Muscle of back (tissue), 11 donors: ENCODE results near the gene CECR2. TPM values are rescaled to one million over a fixed set of nuclear protein-coding genes. Genes with fewer than 3 reads are reported as not detected.
A peak's percentile ranks its signal among the peaks of the same experiment; 100 is the strongest.
"Not testable (repeated sequence)": the region's sequence is repeated elsewhere in the genome, so short reads cannot be mapped to it uniquely, and the experiment has no call there.

Source experiments
- DNase-seq, 3 donors: peaks; one replicate each; pipeline versions ENCODE4 v3.0.0 to v3.0.0-alpha.2; 2013
- polyA plus RNA-seq, 10 donors: library from polyadenylated mRNA; unstranded; fragments of 120-200 nt; gene quantifications; one replicate each; pipeline ENCODE4 v1.2.1, GENCODE V29; 2013; ENCODE audit not compliant: insufficient read length in 10 of 10

Gene CECR2
- polyA plus RNA-seq, 10 donors: 8.4 to 23.3 (median 17.3) TPM

DNA sequence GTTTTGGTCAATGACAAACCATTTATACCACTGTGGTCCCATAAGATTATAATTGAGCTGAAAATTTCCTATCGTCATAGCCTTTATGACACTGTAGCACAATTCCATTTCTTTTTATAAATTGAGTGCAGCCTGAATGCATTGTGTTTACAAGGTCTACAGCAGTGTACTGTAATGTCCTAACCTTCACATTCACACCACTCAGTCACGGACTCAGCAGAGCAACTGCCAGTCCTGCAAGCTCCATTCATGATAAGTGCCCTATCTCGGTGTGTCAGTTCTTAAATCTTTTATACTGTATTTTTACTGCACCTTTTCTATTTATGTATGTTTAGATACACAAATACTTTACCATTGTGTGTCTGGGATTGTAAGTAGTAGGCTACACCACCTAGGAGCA is 138.8 kb downstream of the CECR2 start:
- no peak for DNase-seq

DNA sequence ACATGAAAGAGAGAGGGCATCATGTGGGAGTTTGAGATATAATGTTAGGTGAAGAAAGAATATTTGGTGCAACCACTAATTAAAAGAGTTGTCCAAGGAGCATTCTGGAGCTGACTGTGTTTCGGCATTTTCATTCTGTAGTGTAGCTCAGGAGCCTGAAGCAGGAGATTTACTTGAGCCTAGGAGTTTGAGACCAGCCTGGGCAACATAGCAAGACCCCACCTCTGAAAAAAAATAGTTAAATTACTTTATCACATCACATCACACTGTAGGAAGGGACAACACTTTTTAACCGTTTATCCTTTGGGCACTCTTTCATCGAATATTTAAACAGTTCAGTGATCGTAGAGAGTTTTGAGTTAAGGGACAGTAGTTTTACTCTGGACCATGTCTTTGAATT is 143.7 kb downstream of the CECR2 start:
- no peak for DNase-seq

DNA sequence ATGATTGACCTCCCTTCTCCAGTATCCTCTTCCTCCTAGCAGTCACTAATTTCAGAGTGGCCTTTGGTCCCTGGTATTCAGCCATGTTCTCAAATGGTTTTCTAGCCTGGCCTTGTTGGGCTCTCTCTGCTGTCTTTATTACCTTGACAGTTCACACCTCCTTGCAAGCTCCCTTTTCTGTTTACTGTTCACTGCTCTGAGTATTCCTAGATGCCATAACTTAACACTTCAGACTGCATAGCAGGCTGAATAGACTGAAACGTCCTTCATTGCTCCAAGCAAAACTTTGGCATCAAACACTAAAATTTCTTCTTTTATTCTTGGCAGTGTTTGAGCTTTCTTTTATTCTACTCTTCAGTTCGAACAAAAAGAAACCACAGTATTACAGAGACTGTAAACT is 144.4 kb downstream of the CECR2 start:
- no peak for DNase-seq

DNA sequence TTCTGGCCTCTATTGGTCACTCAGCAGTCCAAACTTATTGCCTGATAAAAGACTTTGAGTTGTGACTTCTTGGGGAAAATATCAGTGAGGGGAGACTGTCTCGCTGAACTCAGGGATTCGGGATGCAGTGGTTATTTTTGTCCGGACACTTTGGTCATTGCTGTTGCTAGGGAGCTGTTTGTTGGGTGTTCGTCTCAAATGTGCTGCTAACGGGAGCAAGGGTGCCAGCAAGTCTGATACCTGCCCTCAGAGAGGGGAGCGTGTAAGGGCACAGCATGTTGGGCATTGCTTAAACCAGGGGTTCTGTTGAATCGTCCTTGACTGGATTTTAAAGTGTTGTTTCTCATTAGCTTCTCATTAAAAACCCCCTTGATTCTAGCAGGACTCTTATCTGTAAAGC is 144.8 kb downstream of the CECR2 start:
- DNase-seq: peak in 1 of 3 donors; percentile 14

DNA sequence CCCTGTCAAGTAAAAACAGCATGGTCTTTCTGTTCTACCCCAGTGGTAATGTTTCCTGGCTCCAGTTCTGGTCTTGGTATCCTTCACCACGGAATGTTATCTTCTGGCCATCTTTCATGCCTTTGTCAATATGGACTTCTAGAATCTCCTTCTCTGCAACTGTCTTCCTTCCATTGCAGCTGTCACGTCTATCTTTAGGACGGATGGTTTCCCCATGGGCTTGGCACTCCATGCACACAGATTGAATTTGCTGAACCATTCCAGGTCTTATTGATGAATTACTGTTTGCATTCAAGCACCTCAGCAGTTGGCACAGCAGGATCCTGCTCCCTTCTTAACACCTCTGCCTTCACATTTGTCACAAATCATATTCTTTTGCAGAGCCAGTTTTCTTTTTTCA is 149.1 kb downstream of the CECR2 start:
- peak in 1 of 3 donors; percentile 24 for DNase-seq

DNA sequence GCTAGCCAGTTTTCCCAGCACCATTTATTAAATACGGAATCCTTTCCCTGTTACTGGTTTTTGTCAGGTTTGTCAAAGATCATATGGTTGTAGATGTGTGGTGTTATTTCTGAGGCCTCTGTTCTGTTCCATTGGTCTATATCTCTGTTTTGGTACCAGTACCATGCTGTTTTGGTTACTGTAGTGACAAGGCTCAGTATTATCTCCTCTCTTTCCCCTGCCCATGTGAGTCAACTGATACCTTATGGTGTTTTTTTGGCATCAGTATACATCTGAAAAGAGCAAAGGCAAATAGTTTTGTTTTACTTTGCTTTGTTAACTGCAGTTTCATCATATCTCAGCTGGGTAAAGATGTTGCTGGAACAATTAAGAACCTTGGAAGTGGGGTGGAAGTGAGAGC is 152.7 kb downstream of the CECR2 start:
- not testable (repeated sequence) for DNase-seq

DNA sequence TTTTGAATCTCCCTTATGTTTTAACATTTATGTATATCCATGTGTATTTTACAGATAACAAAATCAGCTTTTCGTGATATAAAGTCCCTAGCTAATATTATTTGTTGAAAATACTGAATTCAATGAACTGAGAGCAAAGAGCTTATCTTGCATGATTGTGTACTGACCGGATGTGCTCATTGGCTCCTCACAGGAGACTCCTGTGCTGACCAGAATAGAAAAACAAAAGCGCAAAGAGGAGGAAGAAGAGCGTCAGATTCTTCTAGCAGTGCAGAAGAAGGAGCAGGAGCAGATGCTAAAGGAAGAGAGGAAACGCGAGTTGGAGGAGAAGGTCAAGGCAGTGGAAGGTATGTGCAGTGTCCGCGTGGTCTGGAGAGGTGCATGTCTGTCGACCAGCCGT is 154.7 kb downstream of the CECR2 start:
- no peak for DNase-seq

DNA sequence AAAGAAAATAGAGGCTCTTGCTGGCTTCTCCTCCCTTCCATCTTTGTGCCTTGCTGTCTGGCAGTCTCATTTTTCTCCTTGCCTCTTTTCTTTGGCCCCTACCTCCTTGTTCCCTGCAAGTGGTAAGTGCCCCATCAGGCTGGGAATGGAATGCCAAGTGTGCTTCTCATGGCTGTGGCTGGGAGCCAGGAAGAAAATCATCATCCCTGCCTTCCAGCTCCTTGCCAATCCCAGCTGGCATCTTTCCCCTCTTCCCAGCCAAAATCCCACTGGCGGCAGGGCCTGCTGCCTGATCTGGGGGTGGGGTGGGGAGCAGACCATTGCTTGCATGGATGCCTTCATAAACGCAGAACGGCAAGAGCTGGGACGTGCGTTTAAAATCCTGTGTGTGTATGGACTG is 167.0 kb downstream of the CECR2 start:
- DNase-seq: peak in 1 of 3 donors; percentile 37

DNA sequence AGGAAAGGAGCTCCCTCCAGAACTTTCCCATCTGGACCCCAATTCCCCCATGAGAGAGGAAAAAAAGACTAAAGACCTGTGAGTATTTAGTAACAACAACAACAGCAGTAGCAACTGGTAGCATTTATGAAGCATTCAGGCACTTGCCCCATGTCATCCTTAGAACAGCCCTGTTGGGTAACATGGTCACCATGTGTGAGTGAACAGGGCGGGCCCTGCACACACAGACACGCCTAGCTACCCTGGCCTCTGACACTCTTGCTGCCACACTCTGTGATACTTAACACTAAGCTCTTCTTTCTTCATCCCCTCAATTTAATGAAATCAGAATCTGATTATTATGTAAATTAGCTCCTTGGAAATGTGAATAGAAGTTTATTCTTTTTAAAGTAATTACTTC is 167.9 kb downstream of the CECR2 start:
- no peak for DNase-seq

DNA sequence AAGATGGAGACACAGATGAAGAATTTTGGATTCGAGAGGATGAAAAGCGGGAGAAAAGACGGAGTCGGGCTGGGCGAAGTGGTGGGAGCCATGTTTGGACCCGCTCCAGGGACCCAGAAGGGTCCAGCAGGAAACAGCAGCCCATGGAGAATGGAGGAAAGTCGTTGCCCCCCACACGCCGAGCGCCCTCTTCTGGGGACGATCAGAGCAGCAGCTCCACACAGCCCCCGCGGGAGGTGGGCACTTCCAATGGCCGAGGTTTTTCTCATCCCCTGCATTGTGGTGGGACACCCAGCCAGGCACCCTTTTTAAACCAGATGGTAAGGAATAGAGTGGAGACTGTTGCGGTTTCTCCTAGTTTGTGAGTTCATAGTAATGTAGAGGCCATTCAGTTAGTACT is 171.2 kb downstream of the CECR2 start:
- DNase-seq: no peak

DNA sequence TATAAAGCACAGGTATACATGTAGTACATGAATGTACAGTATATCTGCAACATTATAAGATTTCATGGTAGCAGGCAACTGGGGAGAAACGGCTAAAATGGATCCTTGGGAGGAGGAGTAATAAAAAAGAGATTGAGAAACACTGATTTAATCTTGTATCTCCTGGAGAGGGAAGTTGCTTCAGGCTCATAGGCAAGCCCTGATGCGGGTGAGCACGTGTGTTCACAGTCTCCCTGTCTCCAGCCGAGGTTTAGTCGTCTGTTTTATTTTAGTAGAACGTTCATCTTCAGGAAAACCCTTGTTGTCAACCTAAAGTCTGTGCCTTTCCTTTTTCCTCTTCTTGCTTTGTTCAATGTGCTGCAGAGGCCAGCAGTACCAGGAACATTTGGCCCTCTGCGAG is 172.2 kb downstream of the CECR2 start:
- no peak for DNase-seq

DNA sequence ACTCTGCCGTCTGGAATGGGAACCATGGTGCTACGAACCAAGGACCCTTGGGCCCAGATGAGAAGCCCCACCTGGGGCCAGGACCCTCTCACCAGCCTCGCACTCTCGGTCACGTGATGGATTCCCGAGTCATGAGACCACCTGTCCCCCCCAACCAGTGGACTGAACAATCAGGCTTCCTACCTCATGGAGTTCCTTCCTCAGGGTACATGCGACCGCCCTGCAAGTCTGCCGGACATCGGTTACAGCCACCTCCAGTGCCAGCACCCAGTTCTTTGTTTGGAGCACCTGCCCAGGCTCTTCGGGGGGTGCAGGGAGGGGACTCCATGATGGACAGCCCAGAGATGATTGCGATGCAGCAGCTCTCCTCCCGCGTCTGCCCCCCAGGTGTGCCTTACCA is 173.2 kb downstream of the CECR2 start:
- no peak for DNase-seq

DNA sequence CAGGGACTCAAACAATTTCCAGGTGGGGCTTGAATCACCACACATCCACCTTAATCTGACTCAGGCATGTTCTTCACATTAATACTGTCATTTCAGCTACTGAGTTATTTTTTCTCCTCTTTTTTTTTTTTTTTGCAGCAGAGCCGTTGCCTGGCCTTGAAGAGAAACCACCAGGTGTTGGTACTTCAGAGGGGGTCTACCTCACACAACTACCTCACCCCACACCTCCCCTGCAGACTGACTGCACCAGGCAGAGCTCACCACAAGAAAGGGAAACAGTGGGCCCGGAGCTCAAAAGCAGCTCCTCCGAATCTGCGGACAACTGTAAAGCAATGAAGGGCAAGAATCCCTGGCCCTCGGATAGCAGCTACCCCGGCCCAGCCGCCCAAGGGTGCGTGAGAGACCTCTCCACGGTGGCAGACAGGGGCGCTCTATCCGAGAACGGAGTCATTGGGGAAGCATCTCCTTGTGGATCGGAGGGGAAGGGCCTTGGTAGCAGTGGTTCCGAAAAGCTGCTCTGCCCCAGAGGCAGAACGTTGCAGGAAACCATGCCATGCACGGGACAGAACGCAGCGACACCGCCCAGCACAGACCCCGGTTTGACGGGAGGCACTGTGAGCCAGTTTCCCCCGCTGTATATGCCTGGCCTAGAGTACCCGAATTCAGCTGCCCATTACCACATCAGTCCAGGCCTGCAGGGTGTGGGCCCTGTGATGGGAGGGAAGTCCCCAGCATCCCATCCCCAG is 178.9 kb downstream of the CECR2 start:
- no peak for DNase-seq

DNA sequence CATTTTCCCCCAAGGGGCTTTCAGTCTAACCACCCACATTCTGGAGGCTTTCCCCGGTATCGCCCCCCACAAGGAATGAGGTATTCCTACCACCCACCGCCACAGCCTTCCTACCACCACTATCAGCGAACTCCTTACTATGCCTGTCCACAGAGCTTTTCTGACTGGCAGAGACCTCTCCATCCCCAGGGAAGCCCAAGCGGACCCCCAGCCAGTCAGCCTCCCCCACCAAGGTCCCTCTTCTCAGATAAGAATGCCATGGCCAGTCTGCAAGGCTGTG is 179.4 kb downstream of the CECR2 start:
- no peak for DNase-seq

DNA sequence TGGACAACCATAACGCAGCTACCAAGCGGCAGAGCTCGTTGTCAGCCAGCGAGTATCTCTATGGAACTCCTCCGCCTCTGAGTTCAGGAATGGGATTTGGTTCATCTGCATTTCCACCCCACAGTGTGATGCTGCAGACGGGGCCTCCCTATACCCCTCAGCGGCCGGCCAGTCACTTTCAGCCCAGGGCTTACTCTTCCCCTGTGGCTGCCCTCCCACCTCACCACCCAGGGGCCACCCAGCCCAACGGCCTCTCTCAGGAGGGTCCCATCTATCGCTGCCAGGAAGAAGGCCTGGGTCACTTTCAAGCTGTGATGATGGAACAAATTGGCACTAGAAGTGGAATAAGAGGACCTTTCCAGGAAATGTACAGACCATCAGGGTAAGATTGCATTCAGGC is 179.9 kb downstream of the CECR2 start:
- no peak for DNase-seq

DNA sequence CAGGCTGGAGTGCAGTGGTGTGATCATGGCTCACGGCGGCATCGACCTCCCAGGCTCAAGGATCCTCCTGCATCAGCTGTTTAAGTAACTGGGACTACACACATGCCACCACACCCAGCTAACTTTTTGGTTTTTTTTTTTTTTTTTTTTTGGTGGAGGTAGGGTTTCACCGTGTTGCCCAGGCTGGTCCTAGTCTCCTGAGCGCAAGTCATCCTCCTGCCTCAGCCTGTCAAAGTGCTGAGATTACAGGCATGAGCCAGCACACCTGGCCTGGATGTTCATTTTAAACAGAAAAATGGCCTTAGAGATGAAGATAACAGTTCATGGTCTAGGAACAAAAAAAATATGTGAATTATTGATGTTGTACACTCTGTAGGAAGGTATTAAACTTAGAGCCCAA is 180.4 kb downstream of the CECR2 start:
- no peak for DNase-seq

DNA sequence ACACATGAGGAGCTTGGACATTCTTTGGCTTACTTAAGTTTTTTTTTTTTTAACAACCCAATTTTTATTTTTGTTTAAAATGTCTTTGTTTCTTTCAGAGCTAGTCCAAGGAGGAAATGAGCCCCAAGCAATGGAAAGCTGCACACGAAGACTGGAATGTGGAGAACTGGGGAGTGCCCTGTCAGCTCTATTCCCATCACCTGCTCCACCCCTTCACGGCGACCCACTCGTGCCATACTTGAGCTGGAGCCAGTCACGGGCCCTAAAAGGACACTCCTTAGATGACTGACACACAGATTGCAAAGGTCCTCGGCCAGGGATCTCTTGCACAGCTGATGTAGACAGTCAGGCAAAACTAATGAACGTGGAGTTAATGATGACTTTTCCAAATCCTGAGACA is 183.5 kb downstream of the CECR2 start:
- DNase-seq: no peak

DNA sequence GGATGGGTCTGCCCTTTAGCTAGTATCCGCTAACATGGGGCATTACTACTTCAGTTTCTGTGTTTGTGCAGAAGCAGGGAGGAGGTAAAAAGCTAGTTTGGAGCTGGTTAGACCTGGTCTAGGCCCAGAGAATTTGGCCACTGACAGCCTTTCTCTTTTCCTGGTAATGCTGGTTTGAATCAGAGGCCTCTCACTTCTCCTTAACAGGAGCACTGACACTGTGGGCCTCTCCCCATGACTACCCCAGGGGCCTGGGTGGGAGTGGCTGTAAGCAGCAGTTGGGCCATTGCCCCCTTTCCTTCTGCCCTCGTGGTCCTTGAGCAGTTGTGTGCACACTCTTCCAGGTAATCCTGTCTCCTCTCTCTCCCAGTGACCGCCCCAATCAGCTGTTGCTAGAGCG is 185.6 kb downstream of the CECR2 start:
- no peak for DNase-seq

DNA sequence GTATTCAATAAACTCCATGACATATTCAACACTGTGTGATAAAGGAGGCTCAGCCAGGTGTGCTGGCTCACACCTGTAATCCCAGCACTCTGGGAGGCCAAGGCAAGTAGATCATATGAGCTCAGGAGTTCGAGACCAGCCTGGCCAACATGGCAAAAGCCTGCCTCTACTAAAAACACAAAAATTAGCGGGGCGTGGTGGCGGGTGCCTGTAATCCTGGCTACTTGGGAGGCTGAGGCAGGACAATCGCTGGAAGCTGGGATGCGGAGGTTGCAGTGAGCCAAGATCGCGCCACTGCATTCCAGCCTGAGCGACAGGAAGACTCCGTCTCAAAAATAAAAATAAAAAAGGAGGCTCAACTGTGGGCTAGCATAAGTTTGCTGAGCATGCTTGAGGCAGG is 189.9 kb downstream of the CECR2 start:
- DNase-seq: no peak

DNA sequence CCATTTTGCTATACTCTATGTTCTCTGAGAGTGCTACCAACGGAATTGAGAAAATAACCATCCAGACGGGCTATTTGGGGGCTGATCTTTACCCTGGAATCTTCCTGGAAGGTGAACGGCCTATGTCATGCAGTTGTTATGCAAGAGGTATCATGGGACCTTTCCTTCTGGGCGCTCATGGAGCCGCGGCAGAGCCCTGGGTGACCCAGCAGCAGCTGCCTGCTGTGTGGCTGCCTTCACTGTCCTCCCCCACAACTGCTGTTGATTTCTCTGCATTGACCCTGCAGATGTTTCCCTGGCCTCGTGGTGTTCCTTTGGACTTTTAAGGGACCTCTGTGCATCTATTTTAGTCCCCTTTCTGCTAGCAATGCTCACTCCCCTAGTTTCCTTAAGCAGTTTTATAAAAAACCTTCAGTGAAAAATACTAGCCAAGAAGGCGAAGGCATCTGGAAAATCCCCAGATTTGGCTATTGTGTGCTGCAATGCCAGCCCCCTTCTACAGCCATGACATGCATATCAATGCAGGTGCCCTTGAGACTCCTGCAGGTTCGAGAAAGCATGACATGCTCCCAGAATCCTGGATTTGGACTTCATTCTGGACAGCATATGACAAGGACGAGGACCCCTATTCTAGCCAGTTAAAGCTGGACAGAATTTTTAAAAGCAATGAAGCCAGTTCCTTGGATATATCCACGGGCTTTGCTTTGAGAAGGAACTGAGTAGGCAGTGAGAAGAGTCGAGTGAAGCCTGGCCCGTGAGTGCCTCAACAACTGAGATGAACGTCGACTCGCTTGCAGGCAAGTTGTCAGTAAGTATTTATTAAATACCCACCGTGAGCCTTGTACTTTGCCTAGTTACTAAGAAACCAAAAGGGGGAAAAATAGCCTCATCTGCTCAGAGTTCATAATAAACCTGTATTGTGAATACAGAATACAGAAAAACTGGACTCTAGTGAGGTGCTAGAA is 193.9 kb downstream of the CECR2 start, which contains the start of gene SLC25A18:
TSS of gene SLC25A18 (plus strand) at position 593 of the 965 bp plus-strand sequence. CDS start 16,447 bp downstream, outside the sequence.
- DNase-seq: peak; percentile 31 to 75 (median 42)

DNA sequence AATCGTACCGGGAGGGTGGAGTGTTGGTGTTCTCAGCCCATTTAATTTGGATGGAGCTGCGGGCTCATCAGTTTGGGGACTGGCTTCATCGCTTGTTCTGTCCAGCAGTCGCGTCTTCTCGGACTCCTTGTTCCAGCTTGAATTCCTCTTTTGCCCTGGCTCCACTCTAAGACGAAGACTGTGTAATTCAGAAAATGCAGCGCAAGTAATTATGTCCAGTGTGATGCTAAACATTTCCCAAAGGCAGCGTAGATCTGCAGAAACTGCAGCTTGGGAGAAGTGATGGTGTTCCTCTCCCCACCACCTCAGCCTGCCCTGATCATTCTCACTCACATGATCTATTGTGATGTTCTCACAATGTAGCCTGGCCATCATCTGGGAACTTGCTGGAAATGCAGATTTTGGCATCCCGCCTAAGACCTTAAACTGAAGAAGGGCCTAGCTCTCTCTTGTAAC is 194.7 kb downstream of the CECR2 start:
- DNase-seq: peak; percentile 48 to 89 (median 78)

DNA sequence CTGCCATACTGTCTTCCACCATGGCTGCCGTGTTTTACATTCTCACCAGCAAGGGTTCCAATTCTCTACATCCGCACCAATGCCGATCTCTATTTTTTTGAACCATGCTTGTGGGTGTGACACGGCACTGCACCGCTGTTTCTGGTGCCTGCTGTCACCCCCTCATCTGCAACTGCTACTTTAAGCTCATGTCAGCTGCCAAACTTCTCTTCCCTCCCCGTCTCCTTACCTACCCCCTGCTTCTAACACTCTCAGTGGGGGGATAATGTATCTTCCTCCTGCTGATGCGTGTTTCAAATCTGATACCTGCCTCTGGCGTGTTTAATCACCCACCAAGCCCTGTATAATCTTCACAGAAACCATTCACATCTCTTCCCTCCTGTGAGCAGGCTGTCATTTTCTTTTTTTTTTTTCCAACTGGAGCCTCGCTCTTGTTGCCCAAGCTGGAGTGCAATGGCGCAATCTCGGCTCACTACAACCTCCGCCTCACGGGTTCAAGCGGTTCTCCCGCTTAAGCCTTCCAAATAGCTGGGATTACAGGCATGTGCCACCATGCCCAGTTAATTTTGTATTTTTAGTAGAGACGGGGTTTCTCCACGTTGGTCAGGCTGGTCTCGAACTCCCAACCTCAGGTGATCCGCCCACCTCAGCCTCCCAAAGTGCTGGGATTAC is 196.9 kb downstream of the CECR2 start:
- not testable (repeated sequence) for DNase-seq
